ENCODE measurements around the gene DNAAF8.

GRCh38 chr16:4766875-4767628, 32.7 kb downstream of the DNAAF8 start, which contains the start of gene ZNF500:
- TF ChIP-seq POLR2AphosphoS5 (IDR thresholded peaks at IDR 0.05) (peak; percentile 87), TAF1 (IDR thresholded peaks at IDR 0.05; ENCODE audit: low read depth) (no peak), REST (IDR thresholded peaks at IDR 0.05; ENCODE audit: borderline replicate concordance) (peak; percentile 33), RAD21 (conservative IDR thresholded peaks at IDR 0.05) (no peak), EZH2 (IDR thresholded peaks at IDR 0.05; ENCODE audit: borderline replicate concordance, insufficient read depth, low read length, poor library complexity, severe bottlenecking) (no peak), EP300 (conservative IDR thresholded peaks at IDR 0.05; ENCODE audit: poor library complexity, severe bottlenecking) (no peak), MXI1 (conservative IDR thresholded peaks at IDR 0.05; ENCODE audit: poor library complexity, severe bottlenecking) (peak; percentile 82)
- TF ChIP-seq, protein P1, sequence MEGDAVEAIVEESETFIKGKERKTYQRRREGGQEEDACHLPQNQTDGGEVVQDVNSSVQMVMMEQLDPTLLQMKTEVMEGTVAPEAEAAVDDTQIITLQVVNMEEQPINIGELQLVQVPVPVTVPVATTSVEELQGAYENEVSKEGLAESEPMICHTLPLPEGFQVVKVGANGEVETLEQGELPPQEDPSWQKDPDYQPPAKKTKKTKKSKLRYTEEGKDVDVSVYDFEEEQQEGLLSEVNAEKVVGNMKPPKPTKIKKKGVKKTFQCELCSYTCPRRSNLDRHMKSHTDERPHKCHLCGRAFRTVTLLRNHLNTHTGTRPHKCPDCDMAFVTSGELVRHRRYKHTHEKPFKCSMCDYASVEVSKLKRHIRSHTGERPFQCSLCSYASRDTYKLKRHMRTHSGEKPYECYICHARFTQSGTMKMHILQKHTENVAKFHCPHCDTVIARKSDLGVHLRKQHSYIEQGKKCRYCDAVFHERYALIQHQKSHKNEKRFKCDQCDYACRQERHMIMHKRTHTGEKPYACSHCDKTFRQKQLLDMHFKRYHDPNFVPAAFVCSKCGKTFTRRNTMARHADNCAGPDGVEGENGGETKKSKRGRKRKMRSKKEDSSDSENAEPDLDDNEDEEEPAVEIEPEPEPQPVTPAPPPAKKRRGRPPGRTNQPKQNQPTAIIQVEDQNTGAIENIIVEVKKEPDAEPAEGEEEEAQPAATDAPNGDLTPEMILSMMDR (IDR thresholded peaks at IDR 0.05; ENCODE audit: poor library complexity, severe bottlenecking): no peak
